Tibial artery (tissue), 4 donors: ENCODE results near the gene TPD52L1.

ENCODE experiments used
- DNase-seq, 2 donors: peaks; one replicate each; pipeline ENCODE4 v3.0.0-alpha.2; 2019
- H3K27ac ChIP-seq, 2 donors: fragments of 200-600 bp; sonication (generic) in 1 of 2; 1 replicate in 1 of 2; 2 replicates in 1 of 2; pipeline ENCODE4 v1.5.1; 2018 to 2019; ENCODE audit warnings: mild to moderate bottlenecking in 1 of 2
- H3K27me3 ChIP-seq, 2 donors: fragments of 200-600 bp; sonication (generic) in 1 of 2; one replicate each; pipeline versions ENCODE4 v1.5.1 to v1.6.0; 2016 to 2019
- H3K36me3 ChIP-seq, 3 donors: fragments of 200-600 bp; sonication (generic) in 2 of 3; one replicate each; pipeline ENCODE4 v1.5.1; 2016 to 2019; ENCODE audit warnings: mild to moderate bottlenecking in 2 of 3
- H3K4me1 ChIP-seq, 4 donors: fragments of 200-600 bp; sonication (generic) in 2 of 4; 1 replicate in 3 of 4; 2 replicates in 1 of 4; pipeline ENCODE4 v1.5.1; 2016 to 2019
- H3K4me3 ChIP-seq, 2 donors: fragments of 200-600 bp; sonication (generic) in 1 of 2; 1 replicate in 1 of 2; 2 replicates in 1 of 2; pipeline ENCODE4 v1.5.1; 2018 to 2019; ENCODE audit warnings: mild to moderate bottlenecking in 2 of 2
- H3K9me3 ChIP-seq, 3 donors: fragments of 200-600 bp; sonication (generic) in 1 of 3; one replicate each; pipeline ENCODE4 v1.5.1; 2016 to 2019
- CTCF ChIP-seq, 2 experiments: fragments of 200-600 bp in 1 of 2; fragments of 450-650 bp in 1 of 2; IDR thresholded peaks; one replicate each; pipeline ENCODE4 v1.5.1; 2017 to 2019; ENCODE audit warnings: antibody characterized with exemption in 2 of 2, mild to moderate bottlenecking in 1 of 2, moderate library complexity in 1 of 2
- intact Hi-C: fragments of 100-400 bp; cut with DNase I; formaldehyde crosslinking; loops from one replicate; pipeline ENCODE4 v1.15.0; 2023; ENCODE audit warnings: low total_unique reads

TPD52L1 gene

GRCh38 chr6:125285353-125285752, 131.8 kb downstream of the TPD52L1 start:
- H3K4me1 ChIP-seq = no peaks in the 10 kb centered on the region
- H3K9me3 ChIP-seq = no peaks in the 10 kb centered on the region
- no peaks in the 10 kb centered on the region for H3K27me3 ChIP-seq
- intact Hi-C loops = no loop called here
- no peak for DNase-seq
- no peak overlapping the region for H3K4me3 ChIP-seq
- no peak overlapping the region for H3K27ac ChIP-seq
- no peak for TF ChIP-seq CTCF (IDR thresholded peaks at IDR 0.05)
- H3K36me3 ChIP-seq = peaks cover 13 to 52% (median 50%) of the 10 kb centered on the region in 3 donors

GRCh38 chr6:125285936-125286335, 132.4 kb downstream of the TPD52L1 start:
- no peak overlapping the region for H3K27ac ChIP-seq
- DNase-seq = no peak
- no peaks in the 10 kb centered on the region for H3K4me1 ChIP-seq
- H3K36me3 ChIP-seq = peaks cover 7 to 47% (median 44%) of the 10 kb centered on the region in 3 donors
- no peak for TF ChIP-seq CTCF (IDR thresholded peaks at IDR 0.05)
- H3K9me3 ChIP-seq = no peaks in the 10 kb centered on the region
- H3K27me3 ChIP-seq = no peaks in the 10 kb centered on the region
- H3K4me3 ChIP-seq = no peak overlapping the region
- intact Hi-C loops = no loop called here

- no peak overlapping the region for H3K4me3 ChIP-seq
- H3K27ac ChIP-seq = no peak overlapping the region
- no peaks in the 10 kb centered on the region for H3K9me3 ChIP-seq
- no peaks in the 10 kb centered on the region for H3K4me1 ChIP-seq
- TF ChIP-seq CTCF (IDR thresholded peaks at IDR 0.05) = no peak
- intact Hi-C loops = no loop called here
- no peaks in the 10 kb centered on the region for H3K27me3 ChIP-seq
- H3K36me3 ChIP-seq = peaks cover 6 to 51% (median 50%) of the 10 kb centered on the region in 3 donors
- DNase-seq = no peak
Measured at GRCh38 chr6:125287718-125288117, 134.1 kb downstream of the TPD52L1 start.

- DNase-seq = no peak
- Histone ChIP-seq H3K4me3 (no peak overlapping the region), H3K9me3 (no peaks in the 10 kb centered on the region), H3K36me3 (peaks cover 0 to 26% (median 21%) of the 10 kb centered on the region in 3 donors), H3K27ac (peak overlapping the region; percentile 33 to 52), H3K4me1 (peaks cover 0 to 40% (median 16%) of the 10 kb centered on the region in 4 donors), H3K27me3 (no peaks in the 10 kb centered on the region)
- no peak for TF ChIP-seq CTCF (IDR thresholded peaks at IDR 0.05)
- intact Hi-C loops = no loop called here
Measured at GRCh38 chr6:125293587-125293986, 140.0 kb downstream of the TPD52L1 start.

GRCh38 chr6:125294036-125294435, 140.5 kb downstream of the TPD52L1 start:
- peaks cover 0 to 28% (median 21%) of the 10 kb centered on the region in 3 donors for H3K36me3 ChIP-seq

More at GRCh38 chr6:125294036-125294435, 140.5 kb downstream of the TPD52L1 start:
- H3K4me3 ChIP-seq = no peak overlapping the region
- intact Hi-C loops = no loop called here
- peak overlapping the region; percentile 33 to 52 for H3K27ac ChIP-seq
- H3K27me3 ChIP-seq = no peaks in the 10 kb centered on the region
- no peak for DNase-seq
- no peaks in the 10 kb centered on the region for H3K9me3 ChIP-seq
- H3K4me1 ChIP-seq = peaks cover 0 to 40% (median 16%) of the 10 kb centered on the region in 4 donors
- no peak for TF ChIP-seq CTCF (IDR thresholded peaks at IDR 0.05)
